A549 treated with Mapracorat at 1 μM for 4 hours (cell line): ENCODE measurements around the gene TSGA10. TPM values are rescaled to one million over a fixed set of nuclear protein-coding genes. Genes with fewer than 3 reads are reported as not detected.

Source experiments
- total RNA-seq: library from RNA; stranded (reverse); fragments of 200-300 nt; extraction: Qiagen RNA extraction; gene quantifications from 5 replicates; pipeline ENCODE4 v1.2.3, GENCODE V29; 2022

The TSGA10 gene
- total RNA-seq: 2.0 to 5.5 TPM (median 4.3 TPM) in 5 replicates

GRCh38 chr2:99154643-99155536 is at the start of gene TSGA10, which contains the start of gene LIPT1:
TSGA10 (minus strand) TSS chr2:99154942; CDS start chr2:99109439, 45,503 bp downstream.
LIPT1 (plus strand) TSS chr2:99154967; CDS start chr2:99161958, 6,991 bp downstream.

GRCh38 chr2:99180755-99181623 is 26.2 kb upstream of the TSGA10 start, which contains the start of the genes MITD1 and MRPL30:
MITD1 (minus strand) TSS chr2:99181058; CDS start chr2:99180981, 77 bp downstream.
MRPL30 (plus strand) TSS chr2:99181184; CDS start chr2:99186204, 5,020 bp downstream.

GRCh38 chr2:99141110-99142108 is 13.3 kb downstream of the TSGA10 start, which contains the start of gene C2orf15:
C2orf15 (plus strand) TSS chr2:99141707; CDS start chr2:99150559, 8,852 bp downstream.

Other genes starting within 250 kb of the TSGA10 start
- 2.5 to 3.8 TPM (median 2.8 TPM) in 5 replicates for gene CRACDL, start 218.7 kb downstream of the TSGA10 start, total RNA-seq
- gene C2orf15, start 13.2 kb downstream of the TSGA10 start, total RNA-seq: 0.43 to 1.0 TPM (median 0.81 TPM) in 5 replicates
- gene LIPT1, start within 50 bp of the TSGA10 start, total RNA-seq: 3.1 to 5.6 TPM (median 3.7 TPM) in 5 replicates
- 18.9 to 28.2 TPM (median 23.6 TPM) in 5 replicates for gene MITD1, start 26.1 kb upstream of the TSGA10 start, total RNA-seq
- gene MRPL30, start 26.2 kb upstream of the TSGA10 start, total RNA-seq: 31.4 to 57.3 TPM (median 31.8 TPM) in 5 replicates
- not detected in 5 replicates for gene LYG2, start 100.7 kb upstream of the TSGA10 start, total RNA-seq
- 0.54 to 1.9 TPM (median 1.1 TPM) in 5 replicates for gene LYG1, start 146.3 kb upstream of the TSGA10 start, total RNA-seq
- 36.6 to 51.1 TPM (median 40.6 TPM) in 5 replicates for gene TXNDC9, start 181.4 kb upstream of the TSGA10 start, total RNA-seq
- gene EIF5B, start 182.4 kb upstream of the TSGA10 start, total RNA-seq: 54.5 to 73.7 TPM (median 58.1 TPM) in 5 replicates